ENCODE results near the gene DYNLT3.

DYNLT3 gene

DNA sequence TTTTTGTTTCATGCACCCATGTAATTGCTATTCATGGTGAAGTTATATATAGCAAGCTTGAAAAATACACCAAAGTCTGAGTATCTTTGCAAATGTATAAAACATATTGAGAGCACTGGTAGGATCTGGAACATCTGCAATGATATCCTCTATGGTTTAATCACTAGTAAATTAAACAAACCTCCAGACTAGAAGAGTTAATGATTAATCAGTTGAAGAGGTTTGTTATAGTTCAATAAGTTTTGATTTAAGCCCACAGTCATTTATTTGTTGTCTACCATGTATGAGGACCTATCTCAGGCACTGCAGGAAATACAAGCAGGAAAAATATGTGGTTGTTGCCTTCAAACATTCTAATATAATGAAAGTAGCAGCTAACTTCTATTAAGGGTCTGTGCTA, 51.1 kb downstream of the DYNLT3 start:
- in situ Hi-C loops (cut with MboI; ENCODE audit: low sequenced_read_pairs): no loop called here
